AML-193 (cell line): Measurements from ENCODE around the gene SEPTIN2.
"Not testable (repeated sequence)": the region's sequence is repeated elsewhere in the genome, so short reads cannot be mapped to it uniquely, and the experiment has no call there.

Experiments used
- DNase-seq, 2 experiments: peaks; one replicate each; lab custom pipeline; 2025; lab: John Stamatoyannopoulos, UW

Gene SEPTIN2

DNA sequence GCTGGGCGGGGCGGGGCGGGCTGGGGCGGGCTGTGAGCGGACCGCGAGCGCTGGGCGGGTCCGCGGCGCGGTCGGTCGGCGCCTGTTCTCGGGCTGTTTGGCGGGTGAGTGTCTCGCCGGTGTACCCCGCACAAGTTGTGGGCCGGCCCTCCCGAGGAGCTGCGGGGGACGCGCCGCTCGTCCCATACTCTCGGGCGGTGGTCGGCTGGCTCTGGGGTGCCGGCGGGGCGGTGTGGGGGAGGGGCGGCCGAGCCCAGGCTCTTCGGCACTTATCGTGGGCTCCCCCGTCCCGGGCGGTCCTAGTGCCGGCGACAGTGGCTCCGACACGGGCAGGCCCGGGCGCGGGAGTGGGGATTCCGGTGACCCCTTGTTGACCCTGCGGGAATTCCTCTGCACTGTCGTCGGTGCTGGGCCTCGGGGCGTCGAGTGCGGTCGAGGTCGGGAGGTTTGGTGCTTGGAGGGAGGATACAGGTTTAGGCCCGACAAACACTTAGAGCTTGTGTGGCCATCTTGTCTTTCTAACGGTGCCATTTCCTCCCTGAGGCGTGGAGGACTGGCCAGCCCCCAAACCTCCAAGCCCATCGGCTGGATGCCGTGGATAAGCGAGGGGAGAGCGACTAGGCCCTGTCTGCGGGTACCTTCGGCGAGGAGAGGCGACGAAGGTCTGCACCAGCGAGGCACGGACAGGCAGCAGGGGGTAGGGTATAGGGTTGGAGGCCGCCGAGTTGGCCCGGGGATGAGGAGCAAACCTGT, at the start of gene SEPTIN2:
Gene SEPTIN2 (plus strand): TSS at position 47 of the 753 bp plus-strand sequence. CDS start 8,308 bp downstream, outside the sequence.
- peak; percentile 31 to 65 for DNase-seq

DNA sequence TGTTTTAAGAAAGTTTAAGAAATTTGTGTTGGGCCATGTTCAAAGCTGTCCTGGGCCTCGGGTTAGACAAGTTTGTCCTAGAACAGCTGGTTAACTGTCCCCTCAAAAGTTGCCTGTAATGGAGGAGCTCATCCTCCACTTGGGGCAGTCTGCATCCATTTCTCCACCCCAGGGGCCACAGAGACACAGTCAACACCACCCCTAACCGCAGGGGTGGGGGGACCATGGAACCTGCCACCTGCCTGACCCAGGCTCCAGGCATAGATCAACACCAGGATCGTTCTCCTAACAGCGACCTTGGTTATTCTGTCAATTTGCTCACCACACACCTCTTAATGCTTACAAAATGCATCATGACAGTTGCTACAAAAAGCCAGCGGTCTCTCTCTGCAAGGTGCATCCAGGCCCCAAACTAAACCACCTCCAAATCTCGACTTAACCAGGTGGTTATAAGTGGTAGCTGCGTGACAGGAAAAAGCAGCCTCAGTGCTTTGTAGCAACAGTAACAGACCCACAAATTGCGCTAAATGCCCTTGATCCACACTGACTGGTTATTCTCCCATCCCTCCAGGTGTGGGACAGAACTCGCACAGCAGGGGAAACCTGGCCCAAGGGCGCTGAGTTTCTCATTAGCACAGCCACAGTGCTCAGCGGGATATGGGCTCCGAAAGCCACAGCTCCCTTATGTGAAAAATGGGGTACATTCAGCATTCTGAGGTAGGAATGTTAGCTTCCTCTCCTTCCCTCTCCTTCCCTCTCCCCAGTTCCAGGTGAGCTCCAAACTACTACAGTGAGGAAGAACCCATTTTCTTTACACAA, 48.3 kb upstream of the SEPTIN2 start:
- no peak for DNase-seq

DNA sequence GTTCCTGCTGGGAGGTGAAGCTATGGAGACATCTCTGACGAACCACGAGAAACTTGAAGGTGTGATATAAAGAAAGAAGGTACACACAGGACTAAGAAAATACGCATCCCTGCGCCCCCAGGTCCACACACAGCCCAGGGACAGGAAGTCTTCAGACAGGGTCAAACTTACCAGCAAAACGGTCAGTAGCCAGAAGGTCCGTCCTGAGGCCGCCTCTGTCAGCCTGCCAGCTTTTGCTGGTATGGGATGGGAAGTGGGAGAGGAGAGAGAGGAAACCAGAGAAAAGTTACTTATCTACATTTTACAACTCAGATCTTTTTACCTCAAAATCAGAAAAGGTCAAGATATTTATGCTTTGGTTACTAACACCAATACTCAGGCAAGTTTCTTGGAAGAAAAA, 47.4 kb upstream of the SEPTIN2 start:
- no peak for DNase-seq

DNA sequence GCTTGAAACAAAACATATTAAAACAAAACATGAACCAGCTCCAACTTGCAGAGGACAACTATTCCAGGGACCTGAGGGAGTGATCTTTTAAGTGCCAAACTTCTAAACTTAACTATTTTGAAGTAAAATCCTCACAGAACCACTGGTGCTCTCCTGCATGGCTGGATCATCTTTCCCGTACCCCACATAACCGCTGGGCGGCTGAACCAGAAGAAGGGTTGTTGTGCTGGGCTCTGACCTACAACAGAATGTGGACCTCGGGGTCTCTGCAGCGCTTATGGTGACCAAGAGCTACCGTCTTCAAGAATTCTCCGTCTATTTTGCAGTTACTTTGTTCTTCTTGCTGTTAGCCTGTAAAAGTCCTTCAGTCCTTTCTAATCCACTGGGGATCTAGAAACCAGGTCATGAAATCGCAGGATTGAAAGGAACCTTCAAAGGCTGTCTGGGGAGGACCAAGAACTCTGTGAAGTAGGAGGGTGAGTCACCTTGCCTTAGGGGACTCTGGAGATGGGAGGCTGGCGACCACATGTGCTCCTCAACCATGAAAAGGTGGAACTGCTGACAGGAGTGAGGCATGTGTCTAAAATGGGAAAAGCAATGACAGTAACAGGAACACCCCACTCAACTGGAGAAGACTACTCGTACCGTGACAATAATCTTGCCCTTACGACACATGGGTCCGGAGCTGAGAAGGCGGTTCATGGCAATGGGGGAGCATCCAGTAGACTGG, 46.8 kb upstream of the SEPTIN2 start:
- no peak for DNase-seq

DNA sequence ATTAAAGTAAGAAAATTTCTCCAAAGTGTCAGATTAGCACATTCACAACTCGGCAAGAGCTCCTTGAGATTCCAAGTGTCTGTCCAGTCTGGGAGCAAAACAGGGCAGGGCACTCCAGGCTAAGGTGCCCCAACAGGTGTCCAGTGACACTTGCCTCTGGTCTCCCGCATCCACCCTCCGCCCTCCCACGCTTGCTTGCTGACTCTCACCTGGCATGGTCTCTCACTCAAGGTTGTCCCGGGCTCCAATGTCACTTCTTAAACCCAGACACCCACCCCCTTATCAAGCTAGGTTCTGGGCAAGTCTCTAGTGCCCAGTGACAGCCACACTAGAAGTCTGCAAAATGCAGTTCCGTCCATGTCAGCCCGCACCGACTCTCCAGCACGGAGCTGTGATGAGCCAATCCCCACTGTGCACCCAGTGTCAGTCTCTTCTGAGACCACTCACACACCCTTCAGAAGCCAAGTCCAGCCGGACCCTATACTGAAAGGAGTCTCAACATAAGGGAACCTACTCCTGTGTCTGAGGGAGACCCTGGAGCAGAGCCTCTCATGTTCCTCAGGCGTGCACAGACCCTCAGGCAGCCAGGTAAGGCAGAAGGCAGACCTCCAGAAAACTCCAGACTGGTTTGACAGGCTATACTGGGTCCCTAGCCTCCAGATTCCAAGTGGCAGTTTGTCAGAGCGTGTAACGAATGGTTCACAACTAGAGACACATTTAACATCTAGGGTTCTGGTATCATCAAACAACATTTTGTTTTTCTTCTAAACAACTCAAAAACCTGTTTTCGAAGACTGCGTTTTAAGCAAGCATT, 45.8 kb upstream of the SEPTIN2 start:
- no peak for DNase-seq

DNA sequence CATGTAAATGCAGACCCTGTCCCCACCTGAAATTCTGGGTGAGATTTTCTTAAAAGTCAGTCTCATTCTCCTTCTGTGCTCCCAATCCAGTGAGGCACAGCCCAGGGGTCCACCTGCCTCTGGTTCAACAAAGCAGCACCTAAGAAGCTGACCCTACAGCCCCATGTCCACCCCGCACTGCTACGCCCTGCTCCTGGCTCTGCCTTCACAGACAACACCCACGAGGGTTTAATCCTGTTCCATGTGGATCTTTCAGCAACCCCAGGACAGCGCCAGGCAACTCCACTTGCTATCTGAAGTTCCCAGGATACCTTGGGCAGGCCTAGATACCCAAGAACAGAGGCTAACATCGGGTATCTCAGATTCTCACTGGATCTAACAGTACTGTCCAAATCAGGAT, 45.2 kb upstream of the SEPTIN2 start:
- DNase-seq: no peak

DNA sequence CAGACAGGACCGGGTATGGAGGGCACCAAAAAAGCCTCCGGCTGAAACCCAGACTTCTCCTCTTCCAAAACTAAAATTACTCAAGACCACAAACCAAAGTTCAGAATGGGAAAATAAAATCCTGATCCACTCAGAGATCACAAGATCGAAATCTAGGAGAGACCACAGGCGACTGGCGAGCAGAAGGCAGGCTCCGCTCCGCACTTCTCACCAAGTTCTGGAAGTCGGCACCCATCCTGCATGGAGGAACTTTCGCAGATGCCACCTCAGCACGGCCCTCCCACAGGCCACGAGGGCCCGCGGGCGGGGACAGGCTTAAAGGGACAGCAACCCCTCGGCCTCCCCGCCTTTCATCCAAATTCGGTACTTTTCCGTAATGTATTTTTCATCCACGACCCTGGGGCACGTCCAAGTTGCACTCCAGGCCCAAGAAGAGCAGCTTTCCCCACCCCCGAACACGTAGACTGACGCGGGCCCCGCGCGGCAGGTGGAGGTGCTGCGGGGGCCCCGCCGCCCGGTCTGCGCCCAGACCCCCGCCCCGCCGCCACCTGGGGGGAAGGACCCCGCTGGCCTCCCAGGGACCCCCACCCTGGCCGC, 43.9 kb upstream of the SEPTIN2 start:
- DNase-seq: peak; percentile 58 to 64

DNA sequence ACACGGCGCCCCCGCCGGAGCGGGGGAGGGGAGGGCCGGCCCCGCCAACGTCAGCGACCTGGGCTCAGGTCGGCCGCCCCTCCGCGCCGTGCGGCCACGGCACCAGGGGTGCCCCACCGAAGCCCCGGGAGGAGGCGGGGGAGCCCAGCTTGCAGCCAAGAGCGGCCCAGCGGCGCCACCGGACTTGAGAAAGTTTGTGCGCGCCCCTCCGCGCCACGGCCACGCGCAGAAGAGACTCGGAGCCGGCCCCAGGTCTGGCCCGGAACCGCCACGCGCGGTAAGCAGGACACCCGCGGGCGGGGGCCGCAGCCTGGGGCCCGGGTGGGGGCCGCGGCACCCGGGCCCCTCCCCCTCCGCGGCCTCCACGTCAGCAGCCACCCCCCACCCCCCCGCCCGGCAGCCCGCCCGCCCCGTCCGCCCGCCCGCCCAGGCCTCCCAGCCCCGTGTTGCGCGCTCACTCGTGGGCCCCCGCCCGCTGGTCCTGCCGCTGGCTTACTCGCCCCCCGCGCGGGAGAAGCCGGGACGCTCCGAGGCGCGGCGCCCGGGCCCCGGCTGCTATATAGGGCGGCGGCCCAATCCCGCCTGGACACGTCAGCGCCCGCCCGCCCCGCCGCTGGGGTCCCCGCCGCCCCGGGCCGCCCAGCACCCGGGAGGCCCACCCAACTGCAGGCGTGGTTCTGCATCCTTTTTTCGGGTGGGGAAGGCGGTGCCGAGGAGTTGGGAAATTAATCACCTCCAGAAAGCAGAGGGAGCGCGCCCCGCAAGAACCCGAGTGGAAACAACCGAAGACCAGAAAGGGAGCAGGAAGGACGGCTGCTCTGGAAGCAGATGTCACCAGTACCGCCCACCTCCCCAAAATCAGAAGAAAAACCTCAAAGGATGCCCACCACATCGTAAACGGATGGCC, 43.2 kb upstream of the SEPTIN2 start:
- no peak for DNase-seq

DNA sequence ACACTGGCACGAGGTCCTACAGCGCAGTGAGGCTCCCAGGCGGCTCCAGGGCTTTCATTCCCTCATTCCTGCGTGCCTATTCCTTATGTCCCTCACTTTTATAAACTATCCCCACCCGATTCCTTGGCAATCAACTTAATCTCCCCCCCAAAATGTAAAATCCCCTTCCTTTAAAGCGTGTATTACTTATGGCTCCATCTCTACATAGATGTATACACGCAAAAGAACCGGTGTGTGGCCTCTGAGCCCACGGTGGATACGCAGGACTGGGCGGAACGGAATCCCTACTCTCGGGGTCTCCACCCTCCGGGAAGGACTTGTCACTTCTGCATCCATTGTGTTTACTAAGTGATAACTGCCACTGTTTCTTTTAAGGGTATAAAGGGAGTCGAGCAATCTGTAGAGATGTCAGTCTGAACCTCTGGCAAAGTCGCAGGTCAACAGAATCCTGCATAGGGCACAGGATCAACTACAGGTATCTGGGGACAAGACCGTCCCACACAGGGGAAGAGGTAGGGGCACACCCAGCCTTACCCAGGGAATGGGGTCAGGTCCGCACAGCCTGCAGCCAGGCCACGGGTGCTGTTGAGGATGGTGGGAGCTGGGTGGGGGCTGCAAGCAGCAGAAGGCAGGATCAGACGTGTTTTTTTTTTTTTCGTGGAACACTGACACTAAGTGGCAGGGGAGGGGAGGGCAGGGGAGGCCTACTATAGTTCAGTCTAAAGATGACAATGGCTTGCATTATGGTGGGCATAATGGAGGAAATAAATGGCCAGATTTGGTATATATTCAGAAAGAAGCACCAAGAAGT, 42.3 kb upstream of the SEPTIN2 start:
- DNase-seq: no peak

DNA sequence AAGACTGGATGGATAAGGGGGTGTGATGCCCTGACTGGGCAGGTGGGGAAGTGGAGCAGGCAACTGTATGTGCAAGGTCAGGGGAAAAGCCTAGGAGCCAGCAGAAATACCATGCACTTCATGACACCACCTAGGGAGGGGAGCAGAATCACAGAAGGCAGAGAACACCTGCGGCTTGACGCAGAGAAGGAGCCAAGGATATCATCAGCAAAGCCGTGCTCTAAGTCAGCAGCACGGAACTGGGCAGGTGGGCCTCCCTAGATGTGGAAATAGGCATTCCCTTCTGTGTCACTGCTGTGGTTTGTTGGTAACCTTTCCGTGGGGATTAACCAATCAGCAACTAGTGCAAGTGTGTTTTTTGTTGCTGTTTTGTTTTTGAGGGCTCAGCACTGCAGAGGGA, 41.6 kb upstream of the SEPTIN2 start:
- no peak for DNase-seq

DNA sequence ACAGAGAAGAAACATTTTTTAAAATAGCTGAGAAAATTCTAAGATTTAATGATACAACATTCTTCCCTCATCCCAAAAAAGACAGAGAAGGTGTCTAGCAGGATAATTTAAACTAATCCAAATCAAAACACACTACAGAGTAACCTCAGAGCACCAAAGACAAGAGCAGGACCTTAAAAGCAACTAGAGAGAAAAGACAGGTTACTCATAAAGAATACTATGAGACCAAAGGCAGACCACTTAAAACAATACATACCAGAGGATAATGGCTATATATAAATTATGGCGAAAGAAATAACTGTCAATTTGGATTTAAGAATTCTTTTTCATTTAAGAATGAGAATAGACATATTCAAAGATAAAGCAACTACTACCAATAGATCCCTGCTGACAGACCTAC, 40.2 kb upstream of the SEPTIN2 start:
- DNase-seq: no peak

DNA sequence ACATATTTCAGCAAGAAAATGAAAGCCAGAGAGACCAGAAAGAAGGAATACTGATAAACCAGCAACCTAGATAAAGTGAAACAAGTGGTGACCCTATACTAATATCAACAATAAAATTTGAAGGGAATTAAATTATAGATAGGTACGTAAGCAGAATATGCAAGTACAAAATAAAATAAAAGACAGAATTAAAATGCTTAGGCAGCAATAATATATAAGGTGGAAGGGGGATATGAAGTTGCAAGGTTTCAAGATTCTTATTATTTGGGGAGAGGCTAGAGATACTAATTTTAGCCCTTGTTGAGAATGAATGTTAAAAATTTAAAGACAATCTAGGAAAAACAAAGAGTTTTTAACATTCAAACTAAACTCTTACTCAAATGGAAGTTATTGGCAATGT, 39.8 kb upstream of the SEPTIN2 start:
- no peak for DNase-seq

DNA sequence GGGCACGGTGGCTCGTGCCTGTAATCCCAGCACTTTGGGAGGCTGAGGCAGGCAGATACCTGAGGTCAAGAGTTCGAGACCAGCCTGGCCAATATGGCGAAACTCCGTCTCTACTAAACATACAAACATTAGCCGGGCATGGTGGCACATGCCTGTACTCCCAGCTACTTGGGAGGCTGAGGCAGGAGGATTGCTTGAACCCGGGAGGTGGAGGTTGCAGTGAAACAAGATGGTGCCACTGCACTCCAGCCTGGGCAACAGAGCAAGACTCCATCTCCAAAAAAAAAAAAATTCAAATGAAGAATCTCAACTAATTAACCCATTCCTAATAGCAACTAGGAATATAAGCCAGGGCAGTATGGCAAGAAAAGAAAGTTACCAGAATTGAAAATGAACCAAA, 37.4 kb upstream of the SEPTIN2 start:
- not testable (repeated sequence) for DNase-seq

DNA sequence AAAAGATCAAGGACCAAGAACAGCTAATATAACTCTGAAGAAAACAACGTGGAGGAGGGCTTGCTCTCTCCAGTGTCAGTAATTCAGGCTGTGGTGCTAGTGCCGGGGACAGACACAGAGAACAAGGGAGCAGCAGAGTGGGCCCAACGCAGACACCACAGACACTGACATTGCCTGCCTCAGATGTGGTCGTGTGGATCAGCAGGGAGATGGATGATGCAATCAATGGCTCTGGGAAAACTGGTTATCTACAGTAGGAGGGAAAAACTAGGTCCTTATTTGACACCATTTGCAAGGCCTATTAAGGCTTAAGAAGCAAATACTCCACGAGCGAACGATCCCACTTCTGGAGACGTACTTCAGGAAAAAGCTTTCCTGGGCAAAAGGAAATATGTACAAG, 36.3 kb upstream of the SEPTIN2 start:
- DNase-seq: no peak

DNA sequence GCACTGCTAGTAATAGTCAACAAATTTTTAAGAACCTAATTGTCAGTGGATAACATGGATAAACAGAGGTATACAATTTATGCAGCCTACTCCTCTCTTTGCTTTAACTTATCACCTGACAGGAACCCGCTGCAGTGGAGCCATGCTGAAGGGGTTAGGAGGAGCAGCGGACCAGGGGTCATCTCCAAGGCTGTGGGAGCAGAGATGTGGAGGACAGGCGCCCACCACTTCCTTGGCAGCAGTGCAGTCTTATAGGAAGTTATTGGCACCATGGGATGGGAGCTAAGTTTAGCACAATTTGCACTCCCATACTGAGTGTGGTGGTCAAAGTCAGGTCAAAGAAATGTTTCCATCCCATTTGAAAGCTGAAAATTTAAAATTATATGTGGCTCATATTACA, 35.9 kb upstream of the SEPTIN2 start:
- DNase-seq: no peak

DNA sequence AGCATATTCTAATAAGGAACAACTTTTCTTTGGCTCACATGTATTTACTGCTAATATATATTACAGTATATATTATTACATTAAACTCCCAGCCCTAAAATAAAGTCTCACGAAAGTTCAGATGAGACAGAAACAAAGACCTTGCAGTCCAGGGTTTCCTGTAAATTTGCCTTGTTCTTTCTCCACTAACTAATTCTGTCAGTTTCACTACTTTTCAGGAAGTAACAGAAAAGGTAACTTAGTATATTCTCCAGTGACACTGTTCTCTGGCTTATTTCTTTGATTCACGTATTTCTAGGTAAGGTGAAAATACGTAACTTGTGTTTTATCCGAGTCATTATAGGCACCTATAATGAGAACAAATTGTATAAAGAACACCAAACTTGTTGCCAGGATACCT, 35.4 kb upstream of the SEPTIN2 start:
- DNase-seq: no peak

DNA sequence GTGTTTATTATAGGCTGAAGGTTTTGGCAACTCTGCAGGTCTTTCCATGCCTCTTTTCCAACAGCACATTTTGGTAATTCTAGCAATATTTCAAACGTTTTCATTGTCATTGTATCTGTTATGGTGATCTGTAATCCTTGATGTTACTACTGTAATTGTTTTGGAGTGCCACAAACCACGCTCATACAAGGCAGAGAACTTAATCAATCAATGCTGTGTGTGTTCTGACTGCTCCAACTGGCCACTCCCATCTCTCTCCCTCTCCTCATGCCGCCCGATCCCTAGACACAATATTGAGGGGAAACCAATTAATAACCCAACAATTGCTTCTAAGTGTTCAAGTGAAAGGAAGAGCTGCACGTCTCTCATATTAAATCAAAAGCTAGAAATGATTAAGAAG, 33.2 kb upstream of the SEPTIN2 start:
- no peak for DNase-seq

DNA sequence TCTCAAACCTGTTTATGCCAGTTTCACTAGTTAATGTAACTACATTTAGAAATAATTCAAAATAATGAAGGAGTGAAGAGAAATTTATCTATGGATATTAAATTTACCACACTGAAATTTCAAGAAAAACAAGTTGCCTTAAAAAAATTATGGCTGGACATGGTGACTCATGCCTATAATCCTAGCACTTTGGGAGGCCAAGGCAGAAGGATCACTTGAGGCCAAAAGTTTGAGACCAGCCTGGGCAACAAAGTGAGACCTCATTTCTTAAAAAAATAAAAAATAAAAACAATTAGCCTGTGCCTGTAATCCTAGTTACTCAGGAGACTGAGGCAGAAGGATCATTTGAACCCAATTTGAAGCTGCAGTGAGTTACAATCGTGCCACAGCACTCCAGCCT, 30.1 kb upstream of the SEPTIN2 start:
- no peak for DNase-seq

DNA sequence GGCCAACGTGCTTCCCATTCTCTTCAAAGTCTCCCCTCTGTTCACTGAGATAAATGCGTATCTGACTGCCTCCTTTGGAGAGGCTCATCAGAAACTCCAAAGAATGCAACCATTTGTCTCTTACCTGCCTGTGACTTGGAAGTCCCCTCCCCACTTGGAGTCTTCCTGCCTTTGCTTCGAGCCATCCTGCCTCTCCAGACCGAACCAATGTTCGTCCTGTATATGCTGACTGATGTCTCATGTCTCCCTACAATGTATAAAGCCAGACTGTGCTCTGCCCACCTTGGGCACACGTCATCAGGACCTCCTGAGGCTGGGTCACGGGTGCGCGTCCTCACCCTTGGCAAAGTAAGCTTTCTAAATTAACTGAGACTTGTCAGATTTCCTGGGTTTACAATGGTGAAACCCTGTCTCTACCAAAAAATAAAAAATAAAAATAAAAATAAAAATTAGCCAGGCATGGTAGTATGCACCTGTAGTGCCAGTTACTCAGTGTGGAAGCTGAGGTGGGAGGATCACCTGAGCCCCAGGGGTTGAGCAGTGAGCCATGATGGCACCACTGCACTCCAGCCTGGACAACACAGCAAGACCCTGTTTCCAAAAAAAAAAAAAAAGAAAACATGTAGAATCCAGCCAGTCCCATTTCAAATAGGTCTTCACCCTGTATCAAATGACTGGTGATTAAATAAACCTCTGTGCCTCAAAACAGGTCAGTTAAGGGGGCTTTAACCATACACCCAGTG, 29.2 kb upstream of the SEPTIN2 start:
- DNase-seq: no peak
